ENCODE measurements around the gene ATP23. TPM values are rescaled to one million over a fixed set of nuclear protein-coding genes. Genes with fewer than 3 reads are reported as not detected.

The ATP23 gene
- total RNA-seq, 1 experiment from 2014 or later, result 9.1 TPM

DNA sequence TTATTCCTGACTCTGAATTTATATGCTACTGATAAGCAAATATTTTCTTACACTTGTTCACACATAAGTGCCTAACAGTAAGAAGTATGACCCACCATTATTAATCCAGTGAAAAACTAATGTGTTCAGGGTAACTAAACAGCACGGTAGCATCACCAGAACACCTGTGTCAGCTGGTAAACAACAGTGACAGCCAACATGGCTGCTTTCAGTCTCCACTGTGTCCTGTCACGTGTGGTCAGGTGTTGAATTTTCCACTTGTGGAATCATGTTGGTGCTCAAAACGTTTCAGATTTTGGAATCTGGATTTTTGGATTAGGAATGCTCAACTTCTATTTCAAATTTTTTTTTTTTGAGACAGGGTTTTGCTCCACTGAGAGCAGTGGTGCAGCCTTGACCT lies 14.3 kb upstream of the ATP23 start:
- Histone ChIP-seq H4K20me1 (ENCODE audit: insufficient read depth) (no peaks in the 10 kb centered on the region), H3K4me2 (ENCODE audit: low read length) (no peak overlapping the region), H3K27me3 (ENCODE audit: insufficient read depth, low read length) (no peaks in the 10 kb centered on the region), H3K9me3 (ENCODE audit: control insufficient read depth in 1 of 2, insufficient read depth in 1 of 2, low read depth in 1 of 2, low read length in 2 of 2) (no peaks in the 10 kb centered on the region), H3K27ac (ENCODE audit: low read depth, low read length) (no peak overlapping the region), H3K79me2 (ENCODE audit: insufficient read depth, low read length) (no peaks in the 10 kb centered on the region), H3K9ac (ENCODE audit: low read length) (no peak overlapping the region), H3K4me3 (replicated peaks in 1 of 2; ENCODE audit: low read depth in 1 of 2, low read length in 2 of 2) (no peak overlapping the region), H3K36me3 (ENCODE audit: control insufficient read depth in 1 of 2, insufficient read depth in 2 of 2, low read length in 2 of 2) (no peaks in the 10 kb centered on the region), H3K9me2 (ENCODE audit: insufficient read depth) (no peaks in the 10 kb centered on the region), H2AFZ (ENCODE audit: low read depth, low read length, poor library complexity, severe bottlenecking) (no peak overlapping the region), H3K4me1 (ENCODE audit: control insufficient read depth in 1 of 2, insufficient read depth in 2 of 2, low read length in 2 of 2) (no peaks in the 10 kb centered on the region)
- DNase-seq (ENCODE audit: low read depth, low spot score), result no peak
- no TSS peak for BruUV-seq (replicated peaks)
- ATAC-seq, result no peak
- ChIA-PET CTCF (no interaction called here), RAD21 (ENCODE audit: low non-redundant PET in 1 of 2, low total read pairs in 2 of 2, uncharacterized antibody in 2 of 2, unreplicated experiment in 2 of 2) (no interaction called here), POLR2A (no interaction called here)
- TF ChIP-seq EZH2 (IDR thresholded peaks at IDR 0.05), result no peak
- intact Hi-C loops (cut with micrococcal nuclease), result no loop called here

DNA sequence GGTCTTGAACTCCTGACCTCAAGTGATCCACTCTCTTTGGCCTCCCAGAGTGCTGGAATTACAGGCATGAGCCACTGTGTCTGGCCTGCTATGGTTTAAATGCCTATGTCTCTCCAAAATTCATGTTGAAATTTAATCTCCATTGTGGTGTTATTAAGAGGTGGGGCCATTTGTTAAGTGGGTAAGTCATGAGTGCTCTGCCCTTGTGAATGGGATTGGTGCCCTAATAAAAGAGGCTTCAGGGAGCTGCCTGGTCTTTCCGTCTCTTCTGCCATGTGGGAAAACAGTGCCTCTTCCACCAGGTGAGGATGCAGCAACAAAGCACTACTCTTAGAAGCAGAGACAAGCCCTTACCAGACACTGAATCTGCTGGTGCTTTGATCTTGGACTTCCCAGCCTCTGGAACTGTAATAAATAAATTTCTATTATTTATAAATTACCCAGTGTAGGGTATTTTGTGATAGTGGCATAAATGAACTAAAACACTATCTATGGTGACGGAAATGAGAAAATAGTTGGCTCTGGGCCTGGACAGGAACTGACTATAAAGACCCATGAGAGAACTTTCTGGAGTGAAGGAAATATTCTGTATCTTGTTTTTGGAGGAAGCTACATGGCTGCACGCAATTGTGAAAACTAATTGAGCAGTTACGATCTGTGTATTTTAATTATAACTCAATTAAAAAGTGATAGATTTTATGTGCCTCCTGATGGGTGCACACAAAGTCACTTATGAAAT lies 12.1 kb upstream of the ATP23 start:
- Histone ChIP-seq H3K4me1 (ENCODE audit: control insufficient read depth in 1 of 2, insufficient read depth in 2 of 2, low read length in 2 of 2) (no peaks in the 10 kb centered on the region), H3K27me3 (ENCODE audit: insufficient read depth, low read length) (no peaks in the 10 kb centered on the region), H4K20me1 (ENCODE audit: insufficient read depth) (no peaks in the 10 kb centered on the region), H3K9me3 (ENCODE audit: control insufficient read depth in 1 of 2, insufficient read depth in 1 of 2, low read depth in 1 of 2, low read length in 2 of 2) (no peaks in the 10 kb centered on the region), H3K27ac (ENCODE audit: low read depth, low read length) (no peak overlapping the region), H2AFZ (ENCODE audit: low read depth, low read length, poor library complexity, severe bottlenecking) (no peak overlapping the region), H3K4me2 (ENCODE audit: low read length) (no peak overlapping the region), H3K4me3 (replicated peaks in 1 of 2; ENCODE audit: low read depth in 1 of 2, low read length in 2 of 2) (no peak overlapping the region), H3K79me2 (ENCODE audit: insufficient read depth, low read length) (no peaks in the 10 kb centered on the region), H3K9me2 (ENCODE audit: insufficient read depth) (no peaks in the 10 kb centered on the region), H3K36me3 (ENCODE audit: control insufficient read depth in 1 of 2, insufficient read depth in 2 of 2, low read length in 2 of 2) (no peaks in the 10 kb centered on the region), H3K9ac (ENCODE audit: low read length) (no peak overlapping the region)
- RAD21 ChIA-PET (ENCODE audit: low non-redundant PET in 1 of 2, low total read pairs in 2 of 2, uncharacterized antibody in 2 of 2, unreplicated experiment in 2 of 2), result no interaction called here
- CTCF ChIA-PET, result no interaction called here
- POLR2A ChIA-PET, result no interaction called here
- DNase-seq (ENCODE audit: low read depth, low spot score), result no peak
- ATAC-seq, result no peak
- no TSS peak for BruUV-seq (replicated peaks)
- intact Hi-C loops (cut with micrococcal nuclease), result no loop called here
- TF ChIP-seq JUND (IDR thresholded peaks at IDR 0.05) (no peak), CEBPB (IDR thresholded peaks at IDR 0.05; ENCODE audit: low read depth) (no peak), POLR2A (IDR thresholded peaks at IDR 0.05; ENCODE audit: borderline replicate concordance, extremely low read depth, insufficient read depth, insufficient read length) (no peak), EZH2 (IDR thresholded peaks at IDR 0.05) (no peak), EZH2phosphoT487 (IDR thresholded peaks at IDR 0.05; ENCODE audit: borderline replicate concordance) (no peak), SRF (IDR thresholded peaks at IDR 0.05; ENCODE audit: low read depth) (no peak), CBX3 (IDR thresholded peaks at IDR 0.05; ENCODE audit: low read depth) (no peak), YY1 (IDR thresholded peaks at IDR 0.05; ENCODE audit: extremely low read depth, insufficient replicate concordance, low read depth, low read length) (no peak)
- TF ChIP-seq, protein P1, sequence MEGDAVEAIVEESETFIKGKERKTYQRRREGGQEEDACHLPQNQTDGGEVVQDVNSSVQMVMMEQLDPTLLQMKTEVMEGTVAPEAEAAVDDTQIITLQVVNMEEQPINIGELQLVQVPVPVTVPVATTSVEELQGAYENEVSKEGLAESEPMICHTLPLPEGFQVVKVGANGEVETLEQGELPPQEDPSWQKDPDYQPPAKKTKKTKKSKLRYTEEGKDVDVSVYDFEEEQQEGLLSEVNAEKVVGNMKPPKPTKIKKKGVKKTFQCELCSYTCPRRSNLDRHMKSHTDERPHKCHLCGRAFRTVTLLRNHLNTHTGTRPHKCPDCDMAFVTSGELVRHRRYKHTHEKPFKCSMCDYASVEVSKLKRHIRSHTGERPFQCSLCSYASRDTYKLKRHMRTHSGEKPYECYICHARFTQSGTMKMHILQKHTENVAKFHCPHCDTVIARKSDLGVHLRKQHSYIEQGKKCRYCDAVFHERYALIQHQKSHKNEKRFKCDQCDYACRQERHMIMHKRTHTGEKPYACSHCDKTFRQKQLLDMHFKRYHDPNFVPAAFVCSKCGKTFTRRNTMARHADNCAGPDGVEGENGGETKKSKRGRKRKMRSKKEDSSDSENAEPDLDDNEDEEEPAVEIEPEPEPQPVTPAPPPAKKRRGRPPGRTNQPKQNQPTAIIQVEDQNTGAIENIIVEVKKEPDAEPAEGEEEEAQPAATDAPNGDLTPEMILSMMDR (IDR thresholded peaks at IDR 0.05 in 2 of 3, conservative IDR thresholded peaks at IDR 0.05 in 1 of 3; ENCODE audit: borderline replicate concordance in 1 of 3, insufficient read depth in 1 of 3, low read depth in 2 of 3, low read length in 2 of 3), result no peak
- TF ChIP-seq, protein P2, sequence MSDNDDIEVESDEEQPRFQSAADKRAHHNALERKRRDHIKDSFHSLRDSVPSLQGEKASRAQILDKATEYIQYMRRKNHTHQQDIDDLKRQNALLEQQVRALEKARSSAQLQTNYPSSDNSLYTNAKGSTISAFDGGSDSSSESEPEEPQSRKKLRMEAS (IDR thresholded peaks at IDR 0.05), result no peak
- TF ChIP-seq, protein P3, sequence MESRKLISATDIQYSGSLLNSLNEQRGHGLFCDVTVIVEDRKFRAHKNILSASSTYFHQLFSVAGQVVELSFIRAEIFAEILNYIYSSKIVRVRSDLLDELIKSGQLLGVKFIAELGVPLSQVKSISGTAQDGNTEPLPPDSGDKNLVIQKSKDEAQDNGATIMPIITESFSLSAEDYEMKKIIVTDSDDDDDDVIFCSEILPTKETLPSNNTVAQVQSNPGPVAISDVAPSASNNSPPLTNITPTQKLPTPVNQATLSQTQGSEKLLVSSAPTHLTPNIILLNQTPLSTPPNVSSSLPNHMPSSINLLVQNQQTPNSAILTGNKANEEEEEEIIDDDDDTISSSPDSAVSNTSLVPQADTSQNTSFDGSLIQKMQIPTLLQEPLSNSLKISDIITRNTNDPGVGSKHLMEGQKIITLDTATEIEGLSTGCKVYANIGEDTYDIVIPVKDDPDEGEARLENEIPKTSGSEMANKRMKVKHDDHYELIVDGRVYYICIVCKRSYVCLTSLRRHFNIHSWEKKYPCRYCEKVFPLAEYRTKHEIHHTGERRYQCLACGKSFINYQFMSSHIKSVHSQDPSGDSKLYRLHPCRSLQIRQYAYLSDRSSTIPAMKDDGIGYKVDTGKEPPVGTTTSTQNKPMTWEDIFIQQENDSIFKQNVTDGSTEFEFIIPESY (IDR thresholded peaks at IDR 0.05; ENCODE audit: extremely low read depth, insufficient replicate concordance, low read length), result no peak
- TF ChIP-seq, protein P4, sequence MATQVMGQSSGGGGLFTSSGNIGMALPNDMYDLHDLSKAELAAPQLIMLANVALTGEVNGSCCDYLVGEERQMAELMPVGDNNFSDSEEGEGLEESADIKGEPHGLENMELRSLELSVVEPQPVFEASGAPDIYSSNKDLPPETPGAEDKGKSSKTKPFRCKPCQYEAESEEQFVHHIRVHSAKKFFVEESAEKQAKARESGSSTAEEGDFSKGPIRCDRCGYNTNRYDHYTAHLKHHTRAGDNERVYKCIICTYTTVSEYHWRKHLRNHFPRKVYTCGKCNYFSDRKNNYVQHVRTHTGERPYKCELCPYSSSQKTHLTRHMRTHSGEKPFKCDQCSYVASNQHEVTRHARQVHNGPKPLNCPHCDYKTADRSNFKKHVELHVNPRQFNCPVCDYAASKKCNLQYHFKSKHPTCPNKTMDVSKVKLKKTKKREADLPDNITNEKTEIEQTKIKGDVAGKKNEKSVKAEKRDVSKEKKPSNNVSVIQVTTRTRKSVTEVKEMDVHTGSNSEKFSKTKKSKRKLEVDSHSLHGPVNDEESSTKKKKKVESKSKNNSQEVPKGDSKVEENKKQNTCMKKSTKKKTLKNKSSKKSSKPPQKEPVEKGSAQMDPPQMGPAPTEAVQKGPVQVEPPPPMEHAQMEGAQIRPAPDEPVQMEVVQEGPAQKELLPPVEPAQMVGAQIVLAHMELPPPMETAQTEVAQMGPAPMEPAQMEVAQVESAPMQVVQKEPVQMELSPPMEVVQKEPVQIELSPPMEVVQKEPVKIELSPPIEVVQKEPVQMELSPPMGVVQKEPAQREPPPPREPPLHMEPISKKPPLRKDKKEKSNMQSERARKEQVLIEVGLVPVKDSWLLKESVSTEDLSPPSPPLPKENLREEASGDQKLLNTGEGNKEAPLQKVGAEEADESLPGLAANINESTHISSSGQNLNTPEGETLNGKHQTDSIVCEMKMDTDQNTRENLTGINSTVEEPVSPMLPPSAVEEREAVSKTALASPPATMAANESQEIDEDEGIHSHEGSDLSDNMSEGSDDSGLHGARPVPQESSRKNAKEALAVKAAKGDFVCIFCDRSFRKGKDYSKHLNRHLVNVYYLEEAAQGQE (IDR thresholded peaks at IDR 0.05; ENCODE audit: low read depth), result no peak
